Stomach (tissue), 9 donors: Measurements from ENCODE around the gene PYM1. TPM values are rescaled to one million over a fixed set of nuclear protein-coding genes. Genes with fewer than 3 reads are reported as not detected.
A peak's percentile ranks its signal among the peaks of the same experiment; 100 is the strongest.
"Not testable (repeated sequence)": the region's sequence is repeated elsewhere in the genome, so short reads cannot be mapped to it uniquely, and the experiment has no call there.

Experiments
- DNase-seq, 2 donors: peaks; one replicate each; pipeline versions ENCODE4 v3.0.0 to v3.0.0-alpha.2; 2013 to 2019
- H3K27ac ChIP-seq, 5 donors: fragments of 200-600 bp in 4 of 5; sonication (generic) in 4 of 5; one replicate each; pipeline ENCODE4 v1.5.1; 2013 to 2019; ENCODE audit warnings: mild to moderate bottlenecking in 1 of 5, moderate library complexity in 1 of 5
- H3K27me3 ChIP-seq, 3 donors: fragments of 200-600 bp; sonication (generic); one replicate each; pipeline ENCODE4 v1.5.1; 2017 to 2019; ENCODE audit warnings: mixed run types in 1 of 3
- H3K36me3 ChIP-seq, 4 donors: fragments of 200-600 bp; sonication (generic); 1 replicate in 3 of 4; 2 replicates in 1 of 4; pipeline ENCODE4 v1.5.1; 2016 to 2019
- H3K4me1 ChIP-seq, 4 donors: fragments of 200-600 bp; sonication (generic); one replicate each; pipeline ENCODE4 v1.5.1; 2016 to 2019
- H3K4me3 ChIP-seq, 4 donors: fragments of 200-600 bp; sonication (generic) in 3 of 4; one replicate each; pipeline ENCODE4 v1.5.1; 2016 to 2019; ENCODE audit warnings: mild to moderate bottlenecking in 1 of 4
- H3K9me3 ChIP-seq, 4 donors: fragments of 200-600 bp; sonication (generic); one replicate each; pipeline ENCODE4 v1.5.1; 2016 to 2019
- EP300 ChIP-seq: sonication (generic); formaldehyde crosslinking; IDR thresholded peaks from one replicate; pipeline ENCODE4 v1.6.1; 2017; ENCODE audit warnings: antibody characterized with exemption
- POLR2A ChIP-seq, 4 donors: fragments of 450-650 bp; IDR thresholded peaks; one replicate each; pipeline ENCODE4 v1.6.1; 2016; ENCODE audit warnings: antibody characterized with exemption in 4 of 4, control low read depth in 2 of 4, mild to moderate bottlenecking in 1 of 4, moderate library complexity in 1 of 4
- POLR2AphosphoS5 ChIP-seq, 3 donors: sonication (generic); formaldehyde crosslinking; IDR thresholded peaks; one replicate each; pipeline ENCODE4 v1.6.1; 2016; ENCODE audit warnings: antibody characterized with exemption in 3 of 3
- WGBS, 5 donors: extraction: QIAGEN DNeasy Blood & Tissue Kit in 3 of 5; methylation state at CpG; one replicate each; pipeline versions ENCODE4 v1.1.5 to v1.1.7; 2013 to 2018; 5-methylcytosine and 5-hydroxymethylcytosine counted together
- intact Hi-C: fragments of 100-400 bp; cut with DNase I; formaldehyde crosslinking; loops from one replicate; pipeline ENCODE4 v1.15.1; 2023; ENCODE audit warnings: low total_unique reads
- polyA plus RNA-seq, 3 donors: library from polyadenylated mRNA; stranded (reverse); fragments of 200-250 nt; gene quantifications; one replicate each; pipeline ENCODE4 v1.2.3, GENCODE V29; 2013
- total RNA-seq, 5 donors: library from RNA; depleted of rRNA; stranded (reverse); fragments of >200 nt; gene quantifications; one replicate each; pipeline versions ENCODE4 v1.1.0 to v1.2.3, GENCODE V29; 2014 to 2016
- TF ChIP-seq, protein P1 (sequence below), 7 experiments: fragments of 450-650 bp in 4 of 7; fragments of 200-600 bp in 3 of 7; sonication (generic) in 3 of 7; IDR thresholded peaks; one replicate each; pipeline ENCODE4 v1.5.1; 2016 to 2019; ENCODE audit warnings: antibody characterized with exemption in 7 of 7, control low read depth in 2 of 7, mild to moderate bottlenecking in 1 of 7
- donor health status: healthy with polysubstance abuse.
- donor health status: Bipolar disorder and iron deficiency.
- donor health status: healthy.

PYM1 gene
- total and polyA plus RNA-seq, 8 donors, result 1.2 to 59.4 (median 34.1) TPM

- WGBS, 5 donors, result 78 to 96% (median 92%) methylated on average over 4 of the region's 4 CpGs
- H3K4me3 ChIP-seq, result no peak overlapping the region
- no peaks in the 10 kb centered on the region for H3K36me3 ChIP-seq
- intact Hi-C loops, result no loop called here
- no peak overlapping the region for H3K27ac ChIP-seq
- H3K4me1 ChIP-seq, result no peaks in the 10 kb centered on the region
- TF ChIP-seq POLR2A (IDR thresholded peaks at IDR 0.05), result no peak
- TF ChIP-seq, protein P1, sequence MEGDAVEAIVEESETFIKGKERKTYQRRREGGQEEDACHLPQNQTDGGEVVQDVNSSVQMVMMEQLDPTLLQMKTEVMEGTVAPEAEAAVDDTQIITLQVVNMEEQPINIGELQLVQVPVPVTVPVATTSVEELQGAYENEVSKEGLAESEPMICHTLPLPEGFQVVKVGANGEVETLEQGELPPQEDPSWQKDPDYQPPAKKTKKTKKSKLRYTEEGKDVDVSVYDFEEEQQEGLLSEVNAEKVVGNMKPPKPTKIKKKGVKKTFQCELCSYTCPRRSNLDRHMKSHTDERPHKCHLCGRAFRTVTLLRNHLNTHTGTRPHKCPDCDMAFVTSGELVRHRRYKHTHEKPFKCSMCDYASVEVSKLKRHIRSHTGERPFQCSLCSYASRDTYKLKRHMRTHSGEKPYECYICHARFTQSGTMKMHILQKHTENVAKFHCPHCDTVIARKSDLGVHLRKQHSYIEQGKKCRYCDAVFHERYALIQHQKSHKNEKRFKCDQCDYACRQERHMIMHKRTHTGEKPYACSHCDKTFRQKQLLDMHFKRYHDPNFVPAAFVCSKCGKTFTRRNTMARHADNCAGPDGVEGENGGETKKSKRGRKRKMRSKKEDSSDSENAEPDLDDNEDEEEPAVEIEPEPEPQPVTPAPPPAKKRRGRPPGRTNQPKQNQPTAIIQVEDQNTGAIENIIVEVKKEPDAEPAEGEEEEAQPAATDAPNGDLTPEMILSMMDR (IDR thresholded peaks at IDR 0.05), result no peak
- no peak for TF ChIP-seq EP300
- no peak for TF ChIP-seq POLR2AphosphoS5 (IDR thresholded peaks at IDR 0.05)
- no peaks in the 10 kb centered on the region for H3K27me3 ChIP-seq
- DNase-seq, result no peak
- no peaks in the 10 kb centered on the region for H3K9me3 ChIP-seq
These were observed 36.4 kb downstream of the PYM1 start for GRCh38 chr12:55891310-55891709.

- H3K27me3 ChIP-seq, result no peaks in the 10 kb centered on the region
- no peaks in the 10 kb centered on the region for H3K4me1 ChIP-seq
- H3K27ac ChIP-seq, result no peak overlapping the region
- H3K36me3 ChIP-seq, result no peaks in the 10 kb centered on the region
- H3K4me3 ChIP-seq, result no peak overlapping the region
- H3K9me3 ChIP-seq, result no peaks in the 10 kb centered on the region
- TF ChIP-seq, protein P1 (IDR thresholded peaks at IDR 0.05), result no peak
- TF ChIP-seq EP300, result no peak
- TF ChIP-seq POLR2AphosphoS5 (IDR thresholded peaks at IDR 0.05), result no peak
- TF ChIP-seq POLR2A (IDR thresholded peaks at IDR 0.05), result no peak
- no peak for DNase-seq
- intact Hi-C loops, result no loop called here
- WGBS, 5 donors, result 75 to 89% (median 84%) methylated on average over 1 of the region's 1 CpG
These were observed 42.6 kb downstream of the PYM1 start for GRCh38 chr12:55885113-55885512.

DNA sequence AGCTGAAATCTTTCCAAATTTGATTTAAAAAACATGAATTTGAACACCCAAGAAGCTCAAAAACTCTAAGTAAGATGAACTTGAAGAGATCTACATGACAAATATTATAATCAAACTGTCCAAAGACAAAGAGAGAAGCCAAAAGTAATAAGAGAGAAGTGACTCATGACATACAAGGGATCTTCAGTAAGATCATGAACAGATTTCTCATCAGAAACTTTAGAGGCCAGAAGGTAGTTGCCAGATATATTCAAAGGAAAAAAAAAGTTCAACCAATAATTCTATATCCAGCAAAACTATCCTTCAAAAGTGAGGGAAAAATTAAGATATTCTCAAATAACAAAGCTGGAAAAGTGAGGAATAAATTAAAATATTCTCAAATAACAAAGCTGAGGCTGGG is 49.9 kb downstream of the PYM1 start:
- Histone ChIP-seq H3K4me3 (no peak overlapping the region), H3K36me3 (no peaks in the 10 kb centered on the region), H3K27ac (no peak overlapping the region), H3K9me3 (peaks cover 5 to 8% (median 6%) of the 10 kb centered on the region in 4 donors), H3K27me3 (no peaks in the 10 kb centered on the region), H3K4me1 (no peaks in the 10 kb centered on the region)
- intact Hi-C loops, result no loop called here
- no peak for DNase-seq
- TF ChIP-seq, protein P1 (IDR thresholded peaks at IDR 0.05), result no peak
- TF ChIP-seq POLR2AphosphoS5 (IDR thresholded peaks at IDR 0.05) (no peak), POLR2A (IDR thresholded peaks at IDR 0.05) (no peak), EP300 (no peak)

- no peak for TF ChIP-seq EP300
- H3K4me1 ChIP-seq, result no peaks in the 10 kb centered on the region
- 82 to 86% (median 84%) methylated on average over 4 of the region's 4 CpGs for WGBS, 5 donors
- H3K27me3 ChIP-seq, result no peaks in the 10 kb centered on the region
- intact Hi-C loops, result no loop called here
- H3K27ac ChIP-seq, result no peak overlapping the region
- H3K36me3 ChIP-seq, result no peaks in the 10 kb centered on the region
- peaks cover 5 to 8% (median 6%) of the 10 kb centered on the region in 4 donors for H3K9me3 ChIP-seq
- no peak for DNase-seq
- no peak overlapping the region for H3K4me3 ChIP-seq
These were observed 51.8 kb downstream of the PYM1 start for GRCh38 chr12:55875704-55876467.

GRCh38 chr12:55874443-55874842 is 53.3 kb downstream of the PYM1 start:
- peaks cover 5 to 8% (median 6%) of the 10 kb centered on the region in 4 donors for H3K9me3 ChIP-seq

DNA sequence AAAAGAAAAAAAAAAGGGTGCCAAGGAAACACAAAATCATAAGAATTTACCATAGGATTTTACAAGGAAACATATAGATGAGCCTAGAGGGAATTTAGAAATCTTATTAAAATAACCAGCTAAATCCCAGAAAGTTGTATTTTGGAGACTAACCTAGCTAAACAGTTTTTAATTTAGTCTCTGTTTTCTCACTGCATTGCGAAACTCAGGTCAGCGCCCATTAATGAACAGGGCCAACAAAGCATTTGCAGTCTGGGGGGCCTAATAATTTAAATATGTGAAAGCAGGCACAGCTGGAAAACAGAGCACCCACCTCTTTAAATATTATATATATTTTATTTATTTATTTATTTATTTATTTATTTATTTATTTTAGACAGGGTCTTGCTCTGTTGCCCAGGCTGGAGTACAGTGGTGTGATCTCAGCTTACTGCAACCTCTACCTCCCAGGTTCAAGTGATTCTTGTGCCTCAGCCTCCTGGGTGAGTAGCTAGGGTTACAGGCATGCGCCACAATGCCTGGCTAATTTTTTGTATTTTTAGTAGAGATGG is 61.2 kb downstream of the PYM1 start:
- not testable (repeated sequence) for DNase-seq, H3K4me1 ChIP-seq, H3K27me3 ChIP-seq, H3K4me3 ChIP-seq, H3K27ac ChIP-seq, H3K36me3 ChIP-seq
- intact Hi-C loops, result loop anchor here (10.0 kb wide), 1 partner anchor 92 kb away; no protein-coding TSS in a partner anchor
- H3K9me3 ChIP-seq, result peaks cover 4 to 16% (median 11%) of the 10 kb centered on the region in 4 donors
- WGBS, 5 donors, result 89 to 98% (median 98%) methylated on average over 3 of the region's 3 CpGs

More at GRCh38 chr12:55874443-55874842, 53.3 kb downstream of the PYM1 start:
- DNase-seq, result peak in 1 of 2 donors; percentile 12
- 20 to 39% (median 31%) methylated on average over 2 of the region's 2 CpGs for WGBS, 5 donors
- Histone ChIP-seq H3K36me3 (no peaks in the 10 kb centered on the region), H3K4me3 (no peak overlapping the region), H3K27ac (peak overlapping the region in 1 of 5 donors; percentile 42), H3K4me1 (no peaks in the 10 kb centered on the region), H3K27me3 (no peaks in the 10 kb centered on the region)
- intact Hi-C loops, result no loop called here
- TF ChIP-seq POLR2AphosphoS5 (IDR thresholded peaks at IDR 0.05) (no peak), POLR2A (IDR thresholded peaks at IDR 0.05) (no peak), EP300 (no peak)
- TF ChIP-seq, protein P1 (IDR thresholded peaks at IDR 0.05), result no peak
